SK-N-SH (cell line): ENCODE data around the gene ACSL3.

Source experiments
- EP300 ChIP-seq, 2 experiments: IDR thresholded peaks; 2 replicates each; pipeline versions ENCODE4 v1.4.0 to v1.6.1; 2012; ENCODE audit warnings: borderline replicate concordance in 1 of 2, low read depth in 1 of 2, low read length in 1 of 2
- FOXJ3 ChIP-seq: sonication (generic); formaldehyde crosslinking; IDR thresholded peaks from 2 replicates; pipeline ENCODE4 v1.5.1; 2020; ENCODE audit warnings: mild to moderate bottlenecking, missing genetic modification reagents
- MXI1 ChIP-seq: IDR thresholded peaks from 2 replicates; pipeline ENCODE4 v1.6.1; 2012; ENCODE audit warnings: mild to moderate bottlenecking, low read depth, low read length, improper control_type of control experiment
- POLR2AphosphoS5 ChIP-seq: IDR thresholded peaks from 2 replicates; pipeline ENCODE4 v1.6.1; 2012; ENCODE audit warnings: low read depth, low read length
- SMC3 ChIP-seq: IDR thresholded peaks from 2 replicates; pipeline ENCODE4 v1.6.1; 2012; ENCODE audit warnings: low read depth, low read length, improper control_type of control experiment
- TF ChIP-seq, protein P1 (sequence below): fragments of 200-600 bp; sonication (generic); IDR thresholded peaks from 2 replicates; pipeline ENCODE4 v1.6.1; 2017; ENCODE audit warnings: antibody characterized with exemption, mild to moderate bottlenecking, moderate library complexity
- TF ChIP-seq, protein P2 (sequence below): IDR thresholded peaks from 2 replicates; pipeline ENCODE4; 2012

DNA sequence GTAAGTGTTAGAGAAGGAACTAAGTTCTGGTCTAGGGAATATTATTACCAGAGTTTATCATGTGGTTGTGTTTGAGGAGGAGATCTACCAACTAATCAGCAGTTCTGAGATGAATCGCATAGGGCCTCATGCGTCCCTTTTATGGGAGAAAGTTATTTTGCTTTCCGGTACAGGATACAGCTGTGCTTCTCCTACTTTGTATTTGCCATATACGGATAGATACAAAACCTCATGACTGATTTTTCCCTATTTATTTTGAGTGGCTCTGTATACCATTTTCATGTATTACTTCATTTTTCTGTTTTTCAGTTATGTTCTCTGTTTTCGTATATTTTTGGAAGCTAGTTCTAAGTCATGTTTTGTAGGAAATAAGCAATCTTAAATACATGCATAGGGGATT lies 66.8 kb downstream of the ACSL3 start:
- TF ChIP-seq EP300 (IDR thresholded peaks at IDR 0.05; ENCODE audit: borderline replicate concordance in 1 of 2, low read depth in 1 of 2, low read length in 1 of 2) (no peak), POLR2AphosphoS5 (no peak), MXI1 (no peak), FOXJ3 (CRISPR knock-in tag) (no peak), SMC3 (no peak)
- TF ChIP-seq, protein P1, sequence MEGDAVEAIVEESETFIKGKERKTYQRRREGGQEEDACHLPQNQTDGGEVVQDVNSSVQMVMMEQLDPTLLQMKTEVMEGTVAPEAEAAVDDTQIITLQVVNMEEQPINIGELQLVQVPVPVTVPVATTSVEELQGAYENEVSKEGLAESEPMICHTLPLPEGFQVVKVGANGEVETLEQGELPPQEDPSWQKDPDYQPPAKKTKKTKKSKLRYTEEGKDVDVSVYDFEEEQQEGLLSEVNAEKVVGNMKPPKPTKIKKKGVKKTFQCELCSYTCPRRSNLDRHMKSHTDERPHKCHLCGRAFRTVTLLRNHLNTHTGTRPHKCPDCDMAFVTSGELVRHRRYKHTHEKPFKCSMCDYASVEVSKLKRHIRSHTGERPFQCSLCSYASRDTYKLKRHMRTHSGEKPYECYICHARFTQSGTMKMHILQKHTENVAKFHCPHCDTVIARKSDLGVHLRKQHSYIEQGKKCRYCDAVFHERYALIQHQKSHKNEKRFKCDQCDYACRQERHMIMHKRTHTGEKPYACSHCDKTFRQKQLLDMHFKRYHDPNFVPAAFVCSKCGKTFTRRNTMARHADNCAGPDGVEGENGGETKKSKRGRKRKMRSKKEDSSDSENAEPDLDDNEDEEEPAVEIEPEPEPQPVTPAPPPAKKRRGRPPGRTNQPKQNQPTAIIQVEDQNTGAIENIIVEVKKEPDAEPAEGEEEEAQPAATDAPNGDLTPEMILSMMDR: no peak
- TF ChIP-seq, protein P2, sequence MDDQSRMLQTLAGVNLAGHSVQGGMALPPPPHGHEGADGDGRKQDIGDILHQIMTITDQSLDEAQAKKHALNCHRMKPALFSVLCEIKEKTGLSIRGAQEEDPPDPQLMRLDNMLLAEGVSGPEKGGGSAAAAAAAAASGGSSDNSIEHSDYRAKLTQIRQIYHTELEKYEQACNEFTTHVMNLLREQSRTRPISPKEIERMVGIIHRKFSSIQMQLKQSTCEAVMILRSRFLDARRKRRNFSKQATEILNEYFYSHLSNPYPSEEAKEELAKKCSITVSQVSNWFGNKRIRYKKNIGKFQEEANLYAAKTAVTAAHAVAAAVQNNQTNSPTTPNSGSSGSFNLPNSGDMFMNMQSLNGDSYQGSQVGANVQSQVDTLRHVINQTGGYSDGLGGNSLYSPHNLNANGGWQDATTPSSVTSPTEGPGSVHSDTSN: no peak
